ENCODE data around the gene CREM. TPM values are rescaled to one million over a fixed set of nuclear protein-coding genes. Genes with fewer than 3 reads are reported as not detected.

CREM gene
- total and polyA plus RNA-seq, 2 experiments from 2014 or later: 40.9 to 43.8 TPM

- H2AFZ ChIP-seq: no peak overlapping the region
- no peak for DNase-seq (ENCODE audit: low spot score)
- H3K9me2 ChIP-seq (ENCODE audit: insufficient read depth): no peaks in the 10 kb centered on the region
- Mint-ChIP-seq H3K36me3 (ENCODE audit: low read depth) (no peaks in the 10 kb centered on the region), H3K4me3 (no peak overlapping the region), H3K9me3 (no peaks in the 10 kb centered on the region), H3K4me1 (no peaks in the 10 kb centered on the region), H3K27ac (no peak overlapping the region), H3K27me3 (ENCODE audit: insufficient read depth, low read depth, poor library complexity) (no peaks in the 10 kb centered on the region)
- H3K27me3 ChIP-seq (ENCODE audit: insufficient read depth): no peaks in the 10 kb centered on the region
- no peaks in the 10 kb centered on the region for H3F3A ChIP-seq (replicated peaks; ENCODE audit: low read depth)
- no peaks in the 10 kb centered on the region for H3K36me3 ChIP-seq (ENCODE audit: insufficient read depth)
- H3K79me2 ChIP-seq (replicated peaks; ENCODE audit: insufficient read depth): no peaks in the 10 kb centered on the region
- no peak for TF ChIP-seq ZNF114 (CRISPR knock-in tag; IDR thresholded peaks at IDR 0.05)
- no peak for TF ChIP-seq ZNF462 (CRISPR knock-in tag; IDR thresholded peaks at IDR 0.05)
- TF ChIP-seq ZNF331 (CRISPR knock-in tag; IDR thresholded peaks at IDR 0.05; ENCODE audit: low read depth): no peak
- no peak for TF ChIP-seq POLR2AphosphoS5 (IDR thresholded peaks at IDR 0.05; ENCODE audit: low read depth)
- TF ChIP-seq CREB1 (CRISPR knock-in tag; IDR thresholded peaks at IDR 0.05; ENCODE audit: low read depth): no peak
- TF ChIP-seq EZH2phosphoT487 (IDR thresholded peaks at IDR 0.05; ENCODE audit: unreplicated experiment): no peak
- H4K20me1 ChIP-seq (replicated peaks; ENCODE audit: insufficient read depth): no peaks in the 10 kb centered on the region
- H3K4me3 ChIP-seq: no peak overlapping the region
- no peak for ATAC-seq
- no peak overlapping the region for H3K27ac ChIP-seq (ENCODE audit: low read depth)
- H3K4me1 ChIP-seq (ENCODE audit: insufficient read depth): no peaks in the 10 kb centered on the region
- H3K4me2 ChIP-seq: no peak overlapping the region
These were observed 22.8 kb upstream of the CREM start for GRCh38 chr10:35103882-35104281.

GRCh38 chr10:35112571-35112970 is 14.1 kb upstream of the CREM start:
- no peaks in the 10 kb centered on the region for H3K4me1 Mint-ChIP-seq
- Histone ChIP-seq H3K27me3 (ENCODE audit: insufficient read depth) (no peaks in the 10 kb centered on the region), H3K4me3 (no peak overlapping the region), H3K36me3 (ENCODE audit: insufficient read depth) (no peaks in the 10 kb centered on the region), H2AFZ (no peak overlapping the region), H3K27ac (ENCODE audit: low read depth) (no peak overlapping the region), H3K9me2 (ENCODE audit: insufficient read depth) (no peaks in the 10 kb centered on the region), H3K4me2 (no peak overlapping the region), H3K79me2 (replicated peaks; ENCODE audit: insufficient read depth) (no peaks in the 10 kb centered on the region), H3K4me1 (ENCODE audit: insufficient read depth) (no peaks in the 10 kb centered on the region), H4K20me1 (replicated peaks; ENCODE audit: insufficient read depth) (no peaks in the 10 kb centered on the region), H3F3A (replicated peaks; ENCODE audit: low read depth) (no peaks in the 10 kb centered on the region)
- no peak overlapping the region for H3K4me3 Mint-ChIP-seq
- DNase-seq (ENCODE audit: low spot score) (no peak), ATAC-seq (no peak)
- no peaks in the 10 kb centered on the region for H3K27me3 Mint-ChIP-seq (ENCODE audit: insufficient read depth, low read depth, poor library complexity)
- no peaks in the 10 kb centered on the region for H3K36me3 Mint-ChIP-seq (ENCODE audit: low read depth)
- H3K9me3 Mint-ChIP-seq: no peaks in the 10 kb centered on the region
- H3K27ac Mint-ChIP-seq: no peak overlapping the region
- TF ChIP-seq STAT1 (IDR thresholded peaks at IDR 0.05; ENCODE audit: unreplicated experiment) (no peak), CREB1 (CRISPR knock-in tag; IDR thresholded peaks at IDR 0.05; ENCODE audit: low read depth) (no peak), EZH2phosphoT487 (IDR thresholded peaks at IDR 0.05; ENCODE audit: unreplicated experiment) (no peak), REST (IDR thresholded peaks at IDR 0.05; ENCODE audit: unreplicated experiment) (no peak), ZNF331 (CRISPR knock-in tag; IDR thresholded peaks at IDR 0.05; ENCODE audit: low read depth) (no peak), ETS1 (IDR thresholded peaks at IDR 0.05) (no peak), CTCF (conservative IDR thresholded peaks at IDR 0.05; ENCODE audit: low read depth in 2 of 2) (no peak)

Measured in GM23338 (cell line).